Esophagus squamous epithelium (tissue), 5 donors: Measurements from ENCODE around the gene PCBP2. TPM values are rescaled to one million over a fixed set of nuclear protein-coding genes. Genes with fewer than 3 reads are reported as not detected.
A peak's percentile ranks its signal among the peaks of the same experiment; 100 is the strongest.

ENCODE experiments used
- DNase-seq: peaks from one replicate; lab custom pipeline; 2025; lab: John Stamatoyannopoulos, UW
- H3K27ac ChIP-seq, 4 donors: fragments of 200-600 bp; sonication (generic); one replicate each; pipeline ENCODE4 v1.5.1; 2016 to 2019; ENCODE audit warnings: mild to moderate bottlenecking in 1 of 4
- H3K27me3 ChIP-seq, 4 donors: fragments of 200-600 bp; sonication (generic); 1 replicate in 3 of 4; 2 replicates in 1 of 4; pipeline versions ENCODE4 v1.5.1 to v1.6.0; 2017 to 2021; ENCODE audit warnings: antibody characterized with exemption in 1 of 4
- H3K36me3 ChIP-seq, 3 donors: fragments of 200-600 bp; sonication (generic); one replicate each; pipeline ENCODE4 v1.5.1; 2016 to 2019
- H3K4me1 ChIP-seq, 3 donors: fragments of 200-600 bp; sonication (generic); one replicate each; pipeline ENCODE4 v1.5.1; 2017 to 2019
- H3K4me3 ChIP-seq, 4 donors: fragments of 200-600 bp; sonication (generic); 1 replicate in 3 of 4; 2 replicates in 1 of 4; pipeline ENCODE4 v1.5.1; 2016 to 2019; ENCODE audit warnings: mild to moderate bottlenecking in 2 of 4, moderate library complexity in 1 of 4
- H3K9me3 ChIP-seq, 3 donors: fragments of 200-600 bp; sonication (generic); one replicate each; pipeline ENCODE4 v1.5.1; 2016 to 2019
- CTCF ChIP-seq, 6 experiments: fragments of 450-650 bp in 4 of 6; fragments of 200-600 bp in 2 of 6; sonication (generic) in 2 of 6; IDR thresholded peaks; one replicate each; pipeline ENCODE4 v1.5.1; 2016 to 2019; ENCODE audit warnings: antibody characterized with exemption in 6 of 6, mild to moderate bottlenecking in 4 of 6, moderate library complexity in 4 of 6
- POLR2A ChIP-seq, 4 donors: fragments of 450-650 bp; IDR thresholded peaks; one replicate each; pipeline ENCODE4 v1.6.1; 2017; ENCODE audit warnings: antibody characterized with exemption in 4 of 4, mild to moderate bottlenecking in 4 of 4, moderate library complexity in 3 of 4
- WGBS, 2 donors: methylation state at CpG; one replicate each; pipeline ENCODE4 v1.1.5; 2018; 5-methylcytosine and 5-hydroxymethylcytosine counted together
- intact Hi-C: fragments of 100-400 bp; cut with DNase I; formaldehyde crosslinking; loops from one replicate; pipeline ENCODE4 v1.15.0; 2022
- total RNA-seq, 4 donors: library from RNA; depleted of rRNA; stranded (reverse); fragments of >200 nt; gene quantifications; one replicate each; pipeline ENCODE4 v1.1.0, GENCODE V29; 2016
- donor health status: DM: yes; HTN: yes; CAD: no.

Gene PCBP2
- total RNA-seq, 4 donors from 2014 or later = 202 to 400 (median 287) TPM

- no peak for TF ChIP-seq POLR2A (IDR thresholded peaks at IDR 0.05)
- TF ChIP-seq CTCF (IDR thresholded peaks at IDR 0.05) = no peak
- 88 to 92% methylated on average over 4 of the region's 4 CpGs for WGBS, 2 donors
- Histone ChIP-seq H3K36me3 (peaks cover 0 to 81% (median 27%) of the 10 kb centered on the region in 3 donors), H3K27me3 (no peaks in the 10 kb centered on the region), H3K4me1 (peaks cover 3 to 26% (median 5%) of the 10 kb centered on the region in 3 donors), H3K27ac (no peak overlapping the region), H3K9me3 (no peaks in the 10 kb centered on the region), H3K4me3 (no peak overlapping the region)
- intact Hi-C loops = loop anchor here (10.0 kb wide), 1 partner anchor 53 kb away; the partner anchor contains the start of gene PCBP2
- no peak for DNase-seq
Measured at GRCh38 chr12:53507603-53507885, 55.6 kb downstream of the PCBP2 start.

- peaks cover 0 to 15% (median 3%) of the 10 kb centered on the region in 3 donors for H3K4me1 ChIP-seq
- peak; percentile 26 for DNase-seq
- WGBS, 2 donors = 28 to 37% methylated on average over 6 to 7 of the region's 7 CpGs
- no peaks in the 10 kb centered on the region for H3K27me3 ChIP-seq
- intact Hi-C loops = loop anchor here (10.0 kb wide), 1 partner anchor 54 kb away; the partner anchor contains the start of gene PCBP2
- peaks cover 3 to 83% (median 27%) of the 10 kb centered on the region in 3 donors for H3K36me3 ChIP-seq
- H3K9me3 ChIP-seq = no peaks in the 10 kb centered on the region
- peak overlapping the region in 3 of 4 donors; percentile 35 to 54 (median 51) for H3K27ac ChIP-seq
- TF ChIP-seq CTCF (IDR thresholded peaks at IDR 0.05) = peak; percentile 76 to 92 (median 88)
- no peak for TF ChIP-seq POLR2A (IDR thresholded peaks at IDR 0.05)
- no peak overlapping the region for H3K4me3 ChIP-seq
Measured at GRCh38 chr12:53508534-53509170, 56.8 kb downstream of the PCBP2 start.

GRCh38 chr12:53510181-53510812, 58.4 kb downstream of the PCBP2 start:
- no peaks in the 10 kb centered on the region for H3K27me3 ChIP-seq
- peaks cover 0 to 11% (median 3%) of the 10 kb centered on the region in 3 donors for H3K4me1 ChIP-seq
- H3K27ac ChIP-seq = no peak overlapping the region
- intact Hi-C loops = no loop called here
- no peak overlapping the region for H3K4me3 ChIP-seq
- peaks cover 15 to 83% (median 40%) of the 10 kb centered on the region in 3 donors for H3K36me3 ChIP-seq
- WGBS, 2 donors = 79 to 93% methylated on average over 2 to 6 of the region's 9 CpGs
- no peak for DNase-seq
- TF ChIP-seq CTCF (IDR thresholded peaks at IDR 0.05) (no peak), POLR2A (IDR thresholded peaks at IDR 0.05) (no peak)
- H3K9me3 ChIP-seq = no peaks in the 10 kb centered on the region

- no peak overlapping the region for H3K27ac ChIP-seq
- TF ChIP-seq CTCF (IDR thresholded peaks at IDR 0.05) = no peak
- no peak for TF ChIP-seq POLR2A (IDR thresholded peaks at IDR 0.05)
- 77 to 80% methylated on average over 5 to 6 of the region's 6 CpGs for WGBS, 2 donors
- no peak overlapping the region for H3K4me3 ChIP-seq
- no peaks in the 10 kb centered on the region for H3K9me3 ChIP-seq
- no peaks in the 10 kb centered on the region for H3K27me3 ChIP-seq
- DNase-seq = no peak
- intact Hi-C loops = no loop called here
- H3K36me3 ChIP-seq = peaks cover 26 to 92% (median 52%) of the 10 kb centered on the region in 3 donors
- peaks cover 0 to under 1% (median 0%) of the 10 kb centered on the region in 3 donors for H3K4me1 ChIP-seq
Measured at GRCh38 chr12:53513712-53514410, 62.0 kb downstream of the PCBP2 start.
